ENCODE results near the gene DDX53. TPM values are rescaled to one million over a fixed set of nuclear protein-coding genes. Genes with fewer than 3 reads are reported as not detected.

DDX53 gene
- polyA plus RNA-seq, 3 donors: not detected

- DNase-seq: no peak
- no peaks in the 10 kb centered on the region for H3K36me3 ChIP-seq (replicated peaks in 1 of 2; ENCODE audit: control insufficient read depth in 1 of 2, insufficient read depth in 2 of 2, low read length in 2 of 2)
- H3K27me3 ChIP-seq (ENCODE audit: control insufficient read depth in 2 of 2, insufficient read depth in 2 of 2, low read length in 2 of 2): no peaks in the 10 kb centered on the region
- no CpG with 5 or more reads among the region's 1 CpG for WGBS (ENCODE audit: insufficient coverage)
- no peak overlapping the region for H3K4me2 ChIP-seq (replicated peaks; ENCODE audit: extremely low read depth, low read length, poor library complexity, severe bottlenecking)
- no peaks in the 10 kb centered on the region for H3K36me3 Mint-ChIP-seq
- H3K9me3 ChIP-seq (replicated peaks in 1 of 2; ENCODE audit: control insufficient read depth in 1 of 2, insufficient read depth in 1 of 2, low read length in 2 of 2): no peaks in the 10 kb centered on the region
- no peaks in the 10 kb centered on the region for H3K4me1 ChIP-seq (ENCODE audit: control insufficient read depth in 1 of 2, insufficient read depth in 2 of 2, low read length in 2 of 2)
- H3K27ac Mint-ChIP-seq: no peak overlapping the region
- peaks cover 0 to 2% (median 0%) of the 10 kb centered on the region in 3 donors for H3K27me3 Mint-ChIP-seq (ENCODE audit: low read depth in 3 of 3)
- peaks cover 0 to 3% (median 0%) of the 10 kb centered on the region in 7 donors for H3K9me3 Mint-ChIP-seq
- no peaks in the 10 kb centered on the region for H4K20me1 ChIP-seq (ENCODE audit: insufficient read depth, low read length)
- intact Hi-C loops (cut with micrococcal nuclease): no loop called here
- no peaks in the 10 kb centered on the region for H3K4me1 Mint-ChIP-seq
- no peak overlapping the region for H3K27ac ChIP-seq (ENCODE audit: low read depth in 1 of 2, low read length in 2 of 2)
- H3K9ac ChIP-seq (ENCODE audit: insufficient read depth, low read length, poor library complexity, severe bottlenecking): no peak overlapping the region
- no peak overlapping the region for H3K4me3 ChIP-seq (replicated peaks in 1 of 3; ENCODE audit: low read depth in 2 of 3, low read length in 3 of 3)
- H2AFZ ChIP-seq (ENCODE audit: insufficient read depth, low read depth, low read length, poor library complexity, severe bottlenecking): no peak overlapping the region
- no peak overlapping the region for H3K4me3 Mint-ChIP-seq
- no peaks in the 10 kb centered on the region for H3K79me2 ChIP-seq (ENCODE audit: insufficient read depth, low read length)
- TF ChIP-seq CTCF (IDR thresholded peaks at IDR 0.05): no peak
Observed at GRCh38 chrX:22987452-22987851, 12.3 kb upstream of the DDX53 start.

GRCh38 chrX:23003116-23003515 is 3.4 kb downstream of the DDX53 start:
- TF ChIP-seq CTCF (IDR thresholded peaks at IDR 0.05): no peak
- H3K4me3 Mint-ChIP-seq: no peak overlapping the region
- intact Hi-C loops (cut with micrococcal nuclease): no loop called here

More at GRCh38 chrX:23003116-23003515, 3.4 kb downstream of the DDX53 start:
- Histone ChIP-seq H3K36me3 (replicated peaks in 1 of 2; ENCODE audit: control insufficient read depth in 1 of 2, insufficient read depth in 2 of 2, low read length in 2 of 2) (no peaks in the 10 kb centered on the region), H3K79me2 (ENCODE audit: insufficient read depth, low read length) (no peaks in the 10 kb centered on the region), H3K4me1 (ENCODE audit: control insufficient read depth in 1 of 2, insufficient read depth in 2 of 2, low read length in 2 of 2) (no peaks in the 10 kb centered on the region), H3K4me3 (replicated peaks in 1 of 3; ENCODE audit: low read depth in 2 of 3, low read length in 3 of 3) (no peak overlapping the region), H3K27me3 (ENCODE audit: control insufficient read depth in 2 of 2, insufficient read depth in 2 of 2, low read length in 2 of 2) (no peaks in the 10 kb centered on the region), H3K9ac (ENCODE audit: insufficient read depth, low read length, poor library complexity, severe bottlenecking) (no peak overlapping the region), H4K20me1 (ENCODE audit: insufficient read depth, low read length) (no peaks in the 10 kb centered on the region), H3K27ac (ENCODE audit: low read depth in 1 of 2, low read length in 2 of 2) (no peak overlapping the region), H3K4me2 (replicated peaks; ENCODE audit: extremely low read depth, low read length, poor library complexity, severe bottlenecking) (no peak overlapping the region), H2AFZ (ENCODE audit: insufficient read depth, low read depth, low read length, poor library complexity, severe bottlenecking) (no peak overlapping the region), H3K9me3 (replicated peaks in 1 of 2; ENCODE audit: control insufficient read depth in 1 of 2, insufficient read depth in 1 of 2, low read length in 2 of 2) (no peaks in the 10 kb centered on the region)
- Mint-ChIP-seq H3K27ac (no peak overlapping the region), H3K27me3 (ENCODE audit: low read depth in 3 of 3) (peaks cover 0 to 2% (median 1%) of the 10 kb centered on the region in 3 donors), H3K4me1 (no peaks in the 10 kb centered on the region), H3K9me3 (peaks cover 0 to 10% (median 0%) of the 10 kb centered on the region in 7 donors), H3K36me3 (no peaks in the 10 kb centered on the region)
- WGBS (ENCODE audit: insufficient coverage): no CpG with 5 or more reads among the region's 2 CpGs
- no peak for DNase-seq

Measured in CD14-positive monocyte (primary cell).